ENCODE results near the gene GPX1.

DNA sequence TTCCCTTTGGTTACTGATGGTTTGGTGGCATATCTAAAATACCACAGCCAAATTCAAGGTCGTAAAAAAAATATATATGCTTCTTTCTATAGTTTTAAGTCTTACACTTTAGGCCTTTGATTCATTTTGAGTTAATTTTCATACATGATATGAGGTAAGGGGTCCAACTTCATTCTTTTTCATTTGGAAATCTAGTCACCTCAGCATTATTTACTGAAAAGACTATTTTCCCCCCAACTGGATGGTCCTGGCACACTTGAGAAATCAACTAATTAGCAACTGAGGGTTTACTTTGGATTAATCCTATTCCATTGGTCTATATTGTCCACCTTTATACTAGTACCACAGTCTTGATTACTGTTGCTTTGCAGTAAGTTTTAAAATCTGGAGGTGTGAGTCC, 27.5 kb upstream of the GPX1 start:
- TF ChIP-seq, protein P1, sequence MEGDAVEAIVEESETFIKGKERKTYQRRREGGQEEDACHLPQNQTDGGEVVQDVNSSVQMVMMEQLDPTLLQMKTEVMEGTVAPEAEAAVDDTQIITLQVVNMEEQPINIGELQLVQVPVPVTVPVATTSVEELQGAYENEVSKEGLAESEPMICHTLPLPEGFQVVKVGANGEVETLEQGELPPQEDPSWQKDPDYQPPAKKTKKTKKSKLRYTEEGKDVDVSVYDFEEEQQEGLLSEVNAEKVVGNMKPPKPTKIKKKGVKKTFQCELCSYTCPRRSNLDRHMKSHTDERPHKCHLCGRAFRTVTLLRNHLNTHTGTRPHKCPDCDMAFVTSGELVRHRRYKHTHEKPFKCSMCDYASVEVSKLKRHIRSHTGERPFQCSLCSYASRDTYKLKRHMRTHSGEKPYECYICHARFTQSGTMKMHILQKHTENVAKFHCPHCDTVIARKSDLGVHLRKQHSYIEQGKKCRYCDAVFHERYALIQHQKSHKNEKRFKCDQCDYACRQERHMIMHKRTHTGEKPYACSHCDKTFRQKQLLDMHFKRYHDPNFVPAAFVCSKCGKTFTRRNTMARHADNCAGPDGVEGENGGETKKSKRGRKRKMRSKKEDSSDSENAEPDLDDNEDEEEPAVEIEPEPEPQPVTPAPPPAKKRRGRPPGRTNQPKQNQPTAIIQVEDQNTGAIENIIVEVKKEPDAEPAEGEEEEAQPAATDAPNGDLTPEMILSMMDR (IDR thresholded peaks at IDR 0.05; ENCODE audit: low read depth, low read length, missing input control) = no peak
- TF ChIP-seq, protein P2, sequence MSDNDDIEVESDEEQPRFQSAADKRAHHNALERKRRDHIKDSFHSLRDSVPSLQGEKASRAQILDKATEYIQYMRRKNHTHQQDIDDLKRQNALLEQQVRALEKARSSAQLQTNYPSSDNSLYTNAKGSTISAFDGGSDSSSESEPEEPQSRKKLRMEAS (IDR thresholded peaks at IDR 0.05) = no peak
- TF ChIP-seq RAD21 (IDR thresholded peaks at IDR 0.05) (no peak), YY1 (IDR thresholded peaks at IDR 0.05) (no peak), TAF1 (conservative IDR thresholded peaks at IDR 0.05) (no peak), EGR1 (IDR thresholded peaks at IDR 0.05; ENCODE audit: low read depth in 2 of 2) (no peak), GABPA (IDR thresholded peaks at IDR 0.05 in 1 of 2, conservative IDR thresholded peaks at IDR 0.05 in 1 of 2) (no peak)
- TF ChIP-seq, protein P3, sequence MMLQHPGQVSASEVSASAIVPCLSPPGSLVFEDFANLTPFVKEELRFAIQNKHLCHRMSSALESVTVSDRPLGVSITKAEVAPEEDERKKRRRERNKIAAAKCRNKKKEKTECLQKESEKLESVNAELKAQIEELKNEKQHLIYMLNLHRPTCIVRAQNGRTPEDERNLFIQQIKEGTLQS (IDR thresholded peaks at IDR 0.05) = no peak
- TF ChIP-seq, protein P4, sequence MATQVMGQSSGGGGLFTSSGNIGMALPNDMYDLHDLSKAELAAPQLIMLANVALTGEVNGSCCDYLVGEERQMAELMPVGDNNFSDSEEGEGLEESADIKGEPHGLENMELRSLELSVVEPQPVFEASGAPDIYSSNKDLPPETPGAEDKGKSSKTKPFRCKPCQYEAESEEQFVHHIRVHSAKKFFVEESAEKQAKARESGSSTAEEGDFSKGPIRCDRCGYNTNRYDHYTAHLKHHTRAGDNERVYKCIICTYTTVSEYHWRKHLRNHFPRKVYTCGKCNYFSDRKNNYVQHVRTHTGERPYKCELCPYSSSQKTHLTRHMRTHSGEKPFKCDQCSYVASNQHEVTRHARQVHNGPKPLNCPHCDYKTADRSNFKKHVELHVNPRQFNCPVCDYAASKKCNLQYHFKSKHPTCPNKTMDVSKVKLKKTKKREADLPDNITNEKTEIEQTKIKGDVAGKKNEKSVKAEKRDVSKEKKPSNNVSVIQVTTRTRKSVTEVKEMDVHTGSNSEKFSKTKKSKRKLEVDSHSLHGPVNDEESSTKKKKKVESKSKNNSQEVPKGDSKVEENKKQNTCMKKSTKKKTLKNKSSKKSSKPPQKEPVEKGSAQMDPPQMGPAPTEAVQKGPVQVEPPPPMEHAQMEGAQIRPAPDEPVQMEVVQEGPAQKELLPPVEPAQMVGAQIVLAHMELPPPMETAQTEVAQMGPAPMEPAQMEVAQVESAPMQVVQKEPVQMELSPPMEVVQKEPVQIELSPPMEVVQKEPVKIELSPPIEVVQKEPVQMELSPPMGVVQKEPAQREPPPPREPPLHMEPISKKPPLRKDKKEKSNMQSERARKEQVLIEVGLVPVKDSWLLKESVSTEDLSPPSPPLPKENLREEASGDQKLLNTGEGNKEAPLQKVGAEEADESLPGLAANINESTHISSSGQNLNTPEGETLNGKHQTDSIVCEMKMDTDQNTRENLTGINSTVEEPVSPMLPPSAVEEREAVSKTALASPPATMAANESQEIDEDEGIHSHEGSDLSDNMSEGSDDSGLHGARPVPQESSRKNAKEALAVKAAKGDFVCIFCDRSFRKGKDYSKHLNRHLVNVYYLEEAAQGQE (IDR thresholded peaks at IDR 0.05) = no peak
- TF ChIP-seq, protein P5, sequence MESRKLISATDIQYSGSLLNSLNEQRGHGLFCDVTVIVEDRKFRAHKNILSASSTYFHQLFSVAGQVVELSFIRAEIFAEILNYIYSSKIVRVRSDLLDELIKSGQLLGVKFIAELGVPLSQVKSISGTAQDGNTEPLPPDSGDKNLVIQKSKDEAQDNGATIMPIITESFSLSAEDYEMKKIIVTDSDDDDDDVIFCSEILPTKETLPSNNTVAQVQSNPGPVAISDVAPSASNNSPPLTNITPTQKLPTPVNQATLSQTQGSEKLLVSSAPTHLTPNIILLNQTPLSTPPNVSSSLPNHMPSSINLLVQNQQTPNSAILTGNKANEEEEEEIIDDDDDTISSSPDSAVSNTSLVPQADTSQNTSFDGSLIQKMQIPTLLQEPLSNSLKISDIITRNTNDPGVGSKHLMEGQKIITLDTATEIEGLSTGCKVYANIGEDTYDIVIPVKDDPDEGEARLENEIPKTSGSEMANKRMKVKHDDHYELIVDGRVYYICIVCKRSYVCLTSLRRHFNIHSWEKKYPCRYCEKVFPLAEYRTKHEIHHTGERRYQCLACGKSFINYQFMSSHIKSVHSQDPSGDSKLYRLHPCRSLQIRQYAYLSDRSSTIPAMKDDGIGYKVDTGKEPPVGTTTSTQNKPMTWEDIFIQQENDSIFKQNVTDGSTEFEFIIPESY (IDR thresholded peaks at IDR 0.05) = no peak
